ENCODE data around the gene ACSM6.

The ACSM6 gene

GRCh38 chr10:95266674-95267095 is 72.6 kb downstream of the ACSM6 start:
- DNase-seq (ENCODE audit: low read depth in 4 of 4, low spot score in 1 of 4): no peak

DNA sequence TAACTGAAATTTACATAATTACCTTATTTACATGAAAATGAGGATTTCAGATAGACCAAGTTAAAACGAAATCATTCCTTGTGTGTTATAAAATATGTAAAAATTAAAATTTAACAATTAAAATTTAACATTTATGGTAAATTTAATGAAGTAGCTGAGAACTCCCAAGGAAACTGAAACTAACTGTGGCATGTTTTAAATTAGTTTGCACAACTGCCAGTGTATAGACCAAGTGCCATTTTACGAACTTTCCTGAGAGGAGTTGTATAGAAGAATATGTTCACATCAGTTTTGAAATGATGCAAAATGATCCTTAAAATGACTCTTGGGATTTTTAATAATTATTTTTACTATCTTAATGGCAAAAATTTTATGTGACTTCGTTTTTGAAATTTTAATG is 73.2 kb downstream of the ACSM6 start:
- DNase-seq (ENCODE audit: low read depth in 4 of 4, low spot score in 1 of 4): no peak

DNA sequence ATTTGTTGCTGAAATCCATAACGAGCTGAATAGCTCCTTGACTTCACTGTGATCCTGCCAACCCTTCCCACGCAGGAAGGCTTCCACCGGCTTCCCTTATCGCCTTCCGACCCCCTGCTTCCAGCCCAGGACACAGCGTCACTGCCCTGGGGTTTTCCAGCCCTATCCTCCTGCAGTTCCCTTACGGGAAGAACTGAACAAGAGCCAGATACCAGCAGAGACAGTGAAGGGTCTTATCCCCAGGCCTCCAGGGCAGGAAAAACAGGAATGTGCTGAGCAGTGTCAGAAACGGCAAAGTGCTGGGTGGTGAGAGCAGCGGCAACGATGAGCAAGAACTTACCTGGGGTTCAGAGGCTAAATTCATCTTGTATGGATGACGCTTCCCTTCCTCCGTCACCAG is 74.4 kb downstream of the ACSM6 start:
- DNase-seq (ENCODE audit: low read depth in 4 of 4, low spot score in 1 of 4): no peak

GRCh38 chr10:95273393-95274312 is 79.6 kb downstream of the ACSM6 start:
- DNase-seq (ENCODE audit: low read depth in 4 of 4, low spot score in 1 of 4): no peak

GRCh38 chr10:95275726-95276366 is 81.8 kb downstream of the ACSM6 start:
- DNase-seq (ENCODE audit: low read depth in 4 of 4, low spot score in 1 of 4): no peak

- no peak for DNase-seq (ENCODE audit: low read depth in 4 of 4, low spot score in 1 of 4)
Measured at GRCh38 chr10:95276367-95277200, 82.5 kb downstream of the ACSM6 start.

GRCh38 chr10:95277201-95277570 is 83.1 kb downstream of the ACSM6 start:
- DNase-seq (ENCODE audit: low read depth in 4 of 4, low spot score in 1 of 4): no peak

DNA sequence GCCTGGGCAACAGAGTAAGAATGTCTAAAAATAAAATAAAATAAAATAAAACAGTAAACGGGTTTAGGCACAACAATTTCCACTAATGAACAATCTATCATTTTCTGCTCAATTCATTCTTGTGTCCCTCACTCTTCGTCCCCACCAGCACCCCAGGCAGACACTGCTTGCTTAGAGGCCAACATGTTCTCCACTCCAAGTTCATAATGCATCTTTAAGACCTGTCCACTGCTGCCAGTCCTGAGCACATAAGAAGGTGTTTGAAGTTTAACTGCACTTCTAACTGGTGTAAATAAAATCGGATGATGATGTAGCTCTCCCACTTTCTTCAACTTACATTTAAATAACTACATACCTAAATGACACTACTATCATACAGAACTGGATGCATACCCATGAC is 83.6 kb downstream of the ACSM6 start:
- no peak for DNase-seq (ENCODE audit: low read depth in 4 of 4, low spot score in 1 of 4)
